Left ventricle myocardium inferior (tissue), 1 donor: ENCODE measurements around the gene ZNF414. TPM values are rescaled to one million over a fixed set of nuclear protein-coding genes. Genes with fewer than 3 reads are reported as not detected.
A peak's percentile ranks its signal among the peaks of the same experiment; 100 is the strongest.
"Not testable (repeated sequence)": the region's sequence is repeated elsewhere in the genome, so short reads cannot be mapped to it uniquely, and the experiment has no call there.

Experiments used
- DNase-seq: peaks from one replicate; pipeline ENCODE4 v3.0.0-alpha.2; 2020
- H3K27ac ChIP-seq: fragments of 200-600 bp; replicated peaks from 2 replicates; pipeline ENCODE4 v1.8.0; 2021
- H3K27me3 ChIP-seq: fragments of 200-600 bp; 2 replicates; pipeline ENCODE4 v1.8.0; 2021; ENCODE audit warnings: low read depth
- H3K36me3 ChIP-seq: fragments of 200-600 bp; 2 replicates; pipeline ENCODE4 v1.8.0; 2021
- H3K4me1 ChIP-seq: fragments of 200-600 bp; 2 replicates; pipeline ENCODE4 v1.8.0; 2021
- H3K4me3 ChIP-seq: fragments of 200-600 bp; 2 replicates; pipeline ENCODE4 v1.8.0; 2021; ENCODE audit warnings: mild to moderate bottlenecking, moderate library complexity
- H3K9me3 ChIP-seq: fragments of 200-600 bp; replicated peaks from 2 replicates; pipeline ENCODE4 v1.8.0; 2021
- CTCF ChIP-seq: fragments of 200-600 bp; IDR thresholded peaks from 2 replicates; pipeline ENCODE4 v1.8.0; 2021; ENCODE audit warnings: antibody characterized with exemption, mild to moderate bottlenecking, borderline replicate concordance
- intact Hi-C: fragments of 100-400 bp; cut with micrococcal nuclease; formaldehyde crosslinking; loops from one replicate; pipeline ENCODE4 v1.11.0; 2022
- long read RNA-seq: library from polyadenylated mRNA; unstranded; transcript quantifications from one replicate; pipeline ENCODE4 v2.0.0, GENCODE V29; 2021
- total RNA-seq: library from RNA; stranded (reverse); fragmentation: NEBNext Ultra II Directional; extraction: Animal tissue kit (Norgen Biotek cat#: 25700); gene quantifications from one replicate; pipeline ENCODE4 v1.2.1, GENCODE V29; 2021
- donor health status: DM: no; HTN: yes; CAD: no; lungs with severe emphysema.

ZNF414 gene
- 17.0 TPM for total RNA-seq
- long read RNA-seq, partial matches to known transcripts: 3 of 10 reads
- long read RNA-seq, other reads (novel, unspliced or antisense): 3 of 10 reads

GRCh38 chr19:8513687-8514504 is at the start of gene ZNF414:
Gene ZNF414, minus strand, starts transcription at chr19:8514167. Its CDS starts 121 bp downstream, at chr19:8514046.
- H3K27ac ChIP-seq: peak within 1 kb of the TSS; percentile 100
- peak; percentile 98 for DNase-seq
- no peaks in the 10 kb centered on the region for H3K9me3 ChIP-seq
- no peaks in the 10 kb centered on the region for H3K27me3 ChIP-seq
- H3K36me3 ChIP-seq: peaks cover 9% of the 10 kb centered on the region
- no peak for TF ChIP-seq CTCF
- peaks cover 39% of the 10 kb centered on the region for H3K4me1 ChIP-seq
- peak within 1 kb of the TSS; percentile 82 for H3K4me3 ChIP-seq
- intact Hi-C loops: no loop called here

GRCh38 chr19:8561075-8561764 is 47.3 kb upstream of the ZNF414 start:
- H3K36me3 ChIP-seq: no peaks in the 10 kb centered on the region
- no peaks in the 10 kb centered on the region for H3K4me1 ChIP-seq
- H3K27ac ChIP-seq: no peak overlapping the region
- no peaks in the 10 kb centered on the region for H3K27me3 ChIP-seq
- no peak overlapping the region for H3K4me3 ChIP-seq
- DNase-seq: no peak
- intact Hi-C loops: no loop called here
- no peaks in the 10 kb centered on the region for H3K9me3 ChIP-seq
- TF ChIP-seq CTCF: no peak

GRCh38 chr19:8558325-8558724 is 44.4 kb upstream of the ZNF414 start:
- intact Hi-C loops: no loop called here
- Histone ChIP-seq H3K27me3 (no peaks in the 10 kb centered on the region), H3K4me1 (no peaks in the 10 kb centered on the region), H3K27ac (no peak overlapping the region), H3K4me3 (no peak overlapping the region), H3K36me3 (no peaks in the 10 kb centered on the region), H3K9me3 (no peaks in the 10 kb centered on the region)
- no peak for TF ChIP-seq CTCF
- DNase-seq: no peak

- no peak for DNase-seq
- Histone ChIP-seq H3K4me1 (no peaks in the 10 kb centered on the region), H3K36me3 (no peaks in the 10 kb centered on the region), H3K4me3 (no peak overlapping the region), H3K27ac (no peak overlapping the region), H3K27me3 (no peaks in the 10 kb centered on the region), H3K9me3 (no peaks in the 10 kb centered on the region)
- intact Hi-C loops: no loop called here
- no peak for TF ChIP-seq CTCF
Observed at GRCh38 chr19:8557642-8558238, 43.8 kb upstream of the ZNF414 start.

- H3K4me3 ChIP-seq, intact Hi-C loops, H3K36me3 ChIP-seq, H3K4me1 ChIP-seq, H3K27ac ChIP-seq, H3K27me3 ChIP-seq, H3K9me3 ChIP-seq, DNase-seq: not testable (repeated sequence)
Observed at GRCh38 chr19:8553729-8554128, 39.8 kb upstream of the ZNF414 start.
